C4-2B (cell line): ENCODE measurements around the gene C14orf119.

Experiments
- ZFX ChIP-seq: fragments of 450-650 bp; IDR thresholded peaks from 2 replicates; pipeline ENCODE4 v1.6.1; 2017
- TF ChIP-seq, protein P1 (sequence below): fragments of 450-650 bp; conservative IDR thresholded peaks from 2 replicates; pipeline ENCODE4 v1.5.1; 2017; ENCODE audit warnings: mild to moderate bottlenecking

DNA sequence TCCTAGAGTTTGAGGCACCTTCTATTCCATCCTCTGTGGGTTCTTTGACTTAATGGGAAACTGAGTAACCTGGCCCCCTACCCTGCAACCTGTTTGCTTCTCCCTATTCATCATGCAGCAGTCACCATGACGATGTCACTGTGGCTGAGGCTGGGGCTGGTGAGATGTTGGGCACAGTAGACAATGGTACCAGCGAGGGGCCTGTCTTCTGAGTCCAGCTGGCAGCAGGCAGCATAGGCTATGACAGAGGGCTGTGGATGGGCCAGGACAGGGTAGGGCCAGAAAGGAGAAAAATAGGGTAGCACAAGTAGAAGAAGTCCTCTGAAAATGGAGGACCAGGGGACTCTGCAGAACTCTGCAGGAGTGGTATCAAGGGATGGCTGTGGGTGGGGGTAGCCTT is 7.5 kb downstream of the C14orf119 start:
- TF ChIP-seq, protein P1, sequence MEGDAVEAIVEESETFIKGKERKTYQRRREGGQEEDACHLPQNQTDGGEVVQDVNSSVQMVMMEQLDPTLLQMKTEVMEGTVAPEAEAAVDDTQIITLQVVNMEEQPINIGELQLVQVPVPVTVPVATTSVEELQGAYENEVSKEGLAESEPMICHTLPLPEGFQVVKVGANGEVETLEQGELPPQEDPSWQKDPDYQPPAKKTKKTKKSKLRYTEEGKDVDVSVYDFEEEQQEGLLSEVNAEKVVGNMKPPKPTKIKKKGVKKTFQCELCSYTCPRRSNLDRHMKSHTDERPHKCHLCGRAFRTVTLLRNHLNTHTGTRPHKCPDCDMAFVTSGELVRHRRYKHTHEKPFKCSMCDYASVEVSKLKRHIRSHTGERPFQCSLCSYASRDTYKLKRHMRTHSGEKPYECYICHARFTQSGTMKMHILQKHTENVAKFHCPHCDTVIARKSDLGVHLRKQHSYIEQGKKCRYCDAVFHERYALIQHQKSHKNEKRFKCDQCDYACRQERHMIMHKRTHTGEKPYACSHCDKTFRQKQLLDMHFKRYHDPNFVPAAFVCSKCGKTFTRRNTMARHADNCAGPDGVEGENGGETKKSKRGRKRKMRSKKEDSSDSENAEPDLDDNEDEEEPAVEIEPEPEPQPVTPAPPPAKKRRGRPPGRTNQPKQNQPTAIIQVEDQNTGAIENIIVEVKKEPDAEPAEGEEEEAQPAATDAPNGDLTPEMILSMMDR = no peak
- no peak for TF ChIP-seq ZFX
